ENCODE measurements around the gene MAP2K2. TPM values are rescaled to one million over a fixed set of nuclear protein-coding genes. Genes with fewer than 3 reads are reported as not detected.

MAP2K2 gene
- total RNA-seq, 1 experiment from 2014 or later, result 177 TPM

DNA sequence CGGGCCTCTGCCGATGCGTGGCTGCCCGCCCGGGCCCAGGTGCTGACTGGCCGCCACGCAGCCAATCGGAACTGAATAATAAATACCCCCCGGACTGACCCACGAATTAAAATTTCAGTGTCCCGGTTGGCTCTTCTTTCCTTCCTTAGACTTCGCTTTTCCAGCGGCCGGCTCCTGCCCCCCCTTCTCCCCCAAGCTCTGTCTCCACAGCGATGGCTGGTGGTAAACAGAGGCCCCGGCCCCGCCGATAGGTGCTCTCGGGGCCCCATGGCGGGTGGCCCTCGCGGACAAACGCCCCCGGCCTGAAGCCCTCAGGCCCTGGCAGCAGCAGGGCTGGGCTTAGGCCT is 59.8 kb downstream of the MAP2K2 start:
- peaks cover 16% of the 10 kb centered on the region for H3K27me3 Mint-ChIP-seq (ENCODE audit: low read depth)
- no peaks in the 10 kb centered on the region for H3K9me3 Mint-ChIP-seq
- no peak for DNase-seq (ENCODE audit: low spot score)
- H3K4me1 Mint-ChIP-seq, result peaks cover 31% of the 10 kb centered on the region
- no peak for ATAC-seq
- TF ChIP-seq NR3C1 (CRISPR knock-in tag; conservative IDR thresholded peaks at IDR 0.05; ENCODE audit: low read depth) (no peak), ZNF317 (CRISPR knock-in tag; IDR thresholded peaks at IDR 0.05; ENCODE audit: borderline replicate concordance, low read depth) (0 out of 2 replicates have a peak, but pooled peaks have one; percentile 4)
- TF ChIP-seq, protein P1, sequence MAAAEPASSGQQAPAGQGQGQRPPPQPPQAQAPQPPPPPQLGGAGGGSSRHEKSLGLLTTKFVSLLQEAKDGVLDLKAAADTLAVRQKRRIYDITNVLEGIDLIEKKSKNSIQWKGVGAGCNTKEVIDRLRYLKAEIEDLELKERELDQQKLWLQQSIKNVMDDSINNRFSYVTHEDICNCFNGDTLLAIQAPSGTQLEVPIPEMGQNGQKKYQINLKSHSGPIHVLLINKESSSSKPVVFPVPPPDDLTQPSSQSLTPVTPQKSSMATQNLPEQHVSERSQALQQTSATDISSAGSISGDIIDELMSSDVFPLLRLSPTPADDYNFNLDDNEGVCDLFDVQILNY (CRISPR knock-in tag; IDR thresholded peaks at IDR 0.05), result no peak
- peak overlapping the region; percentile 79 for H3K4me3 Mint-ChIP-seq
- H3K36me3 Mint-ChIP-seq, result no peaks in the 10 kb centered on the region
- POLR2A ChIA-PET, result interaction anchor here (1.0 kb wide), 1 partner anchor 13 kb away, joined by 3 read pairs; no protein-coding TSS in a partner anchor
- CTCF ChIA-PET, result interaction anchor here (0.6 kb wide), 1 partner anchor 76 kb away, joined by 5 read pairs; no protein-coding TSS in a partner anchor
- H3K27ac Mint-ChIP-seq, result no peak overlapping the region

DNA sequence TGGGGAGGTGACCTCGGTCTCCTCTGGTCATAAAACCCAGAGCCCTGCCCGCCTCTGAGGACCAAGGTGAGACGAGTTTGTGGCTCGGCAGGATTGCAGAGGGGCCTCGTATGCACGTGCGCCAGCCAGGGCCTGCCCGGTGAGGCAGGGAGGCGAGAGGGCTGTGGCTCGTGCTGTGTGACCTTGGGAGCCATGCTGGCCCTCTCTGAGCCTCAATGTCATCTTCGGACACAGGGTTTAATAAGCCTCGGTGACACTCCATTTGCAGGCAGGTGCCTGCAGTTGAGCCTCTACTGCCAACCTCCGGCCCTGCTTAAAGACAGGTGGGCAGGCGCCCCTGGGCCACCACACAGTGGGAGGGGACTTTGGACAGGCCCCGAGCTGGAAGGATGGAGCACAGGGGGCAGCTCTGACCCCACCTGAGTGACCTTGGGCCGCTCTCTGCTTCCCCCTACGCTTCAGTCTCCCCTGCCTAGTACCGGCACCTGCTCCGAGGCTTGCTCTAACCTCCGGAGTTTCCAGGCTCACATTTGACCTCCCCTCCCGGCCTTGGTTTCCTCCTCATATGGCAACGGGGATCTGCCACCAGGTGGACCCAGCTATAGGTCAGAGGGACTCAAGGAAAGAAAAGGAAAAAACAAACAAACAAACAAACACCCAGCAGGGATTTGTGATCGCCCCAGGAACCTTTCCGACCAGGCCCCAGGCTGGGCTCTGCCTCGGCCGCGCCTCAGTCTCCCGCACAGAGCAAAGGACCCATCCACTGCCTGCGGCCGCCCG is 60.4 kb downstream of the MAP2K2 start:
- peak overlapping the region; percentile 79 for H3K4me3 Mint-ChIP-seq
- H3K9me3 Mint-ChIP-seq, result no peaks in the 10 kb centered on the region
- peak overlapping the region; percentile 89 for H3K27ac Mint-ChIP-seq
- ChIA-PET POLR2A (interaction anchor here (1.0 kb wide), 1 partner anchor 14 kb away, joined by 3 read pairs; no protein-coding TSS in a partner anchor), CTCF (interaction anchor here (0.6 kb wide), 1 partner anchor 76 kb away, joined by 5 read pairs; no protein-coding TSS in a partner anchor)
- H3K36me3 Mint-ChIP-seq, result no peaks in the 10 kb centered on the region
- H3K4me1 Mint-ChIP-seq, result peaks cover 31% of the 10 kb centered on the region
- 0 out of 2 replicates have a peak, but pooled peaks have one; percentile 5 for TF ChIP-seq ZNF423 (CRISPR knock-in tag; IDR thresholded peaks at IDR 0.05)
- 0 out of 2 replicates have a peak, but pooled peaks have one; percentile 8 for TF ChIP-seq NFE2L1 (CRISPR knock-in tag; IDR thresholded peaks at IDR 0.05)
- TF ChIP-seq GABPB1 (CRISPR knock-in tag; IDR thresholded peaks at IDR 0.05), result no peak
- TF ChIP-seq, protein P2, sequence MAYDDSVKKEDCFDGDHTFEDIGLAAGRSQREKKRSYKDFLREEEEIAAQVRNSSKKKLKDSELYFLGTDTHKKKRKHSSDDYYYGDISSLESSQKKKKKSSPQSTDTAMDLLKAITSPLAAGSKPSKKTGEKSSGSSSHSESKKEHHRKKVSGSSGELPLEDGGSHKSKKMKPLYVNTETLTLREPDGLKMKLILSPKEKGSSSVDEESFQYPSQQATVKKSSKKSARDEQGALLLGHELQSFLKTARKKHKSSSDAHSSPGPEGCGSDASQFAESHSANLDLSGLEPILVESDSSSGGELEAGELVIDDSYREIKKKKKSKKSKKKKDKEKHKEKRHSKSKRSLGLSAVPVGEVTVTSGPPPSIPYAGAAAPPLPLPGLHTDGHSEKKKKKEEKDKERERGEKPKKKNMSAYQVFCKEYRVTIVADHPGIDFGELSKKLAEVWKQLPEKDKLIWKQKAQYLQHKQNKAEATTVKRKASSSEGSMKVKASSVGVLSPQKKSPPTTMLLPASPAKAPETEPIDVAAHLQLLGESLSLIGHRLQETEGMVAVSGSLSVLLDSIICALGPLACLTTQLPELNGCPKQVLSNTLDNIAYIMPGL (CRISPR knock-in tag; IDR thresholded peaks at IDR 0.05), result 0 out of 2 replicates have a peak, but pooled peaks have one; percentile 23
- DNase-seq (ENCODE audit: low spot score) (no peak), ATAC-seq (no peak; the same call in 1 of the 2 replicates)
- H3K27me3 Mint-ChIP-seq (ENCODE audit: low read depth), result peaks cover 10% of the 10 kb centered on the region

DNA sequence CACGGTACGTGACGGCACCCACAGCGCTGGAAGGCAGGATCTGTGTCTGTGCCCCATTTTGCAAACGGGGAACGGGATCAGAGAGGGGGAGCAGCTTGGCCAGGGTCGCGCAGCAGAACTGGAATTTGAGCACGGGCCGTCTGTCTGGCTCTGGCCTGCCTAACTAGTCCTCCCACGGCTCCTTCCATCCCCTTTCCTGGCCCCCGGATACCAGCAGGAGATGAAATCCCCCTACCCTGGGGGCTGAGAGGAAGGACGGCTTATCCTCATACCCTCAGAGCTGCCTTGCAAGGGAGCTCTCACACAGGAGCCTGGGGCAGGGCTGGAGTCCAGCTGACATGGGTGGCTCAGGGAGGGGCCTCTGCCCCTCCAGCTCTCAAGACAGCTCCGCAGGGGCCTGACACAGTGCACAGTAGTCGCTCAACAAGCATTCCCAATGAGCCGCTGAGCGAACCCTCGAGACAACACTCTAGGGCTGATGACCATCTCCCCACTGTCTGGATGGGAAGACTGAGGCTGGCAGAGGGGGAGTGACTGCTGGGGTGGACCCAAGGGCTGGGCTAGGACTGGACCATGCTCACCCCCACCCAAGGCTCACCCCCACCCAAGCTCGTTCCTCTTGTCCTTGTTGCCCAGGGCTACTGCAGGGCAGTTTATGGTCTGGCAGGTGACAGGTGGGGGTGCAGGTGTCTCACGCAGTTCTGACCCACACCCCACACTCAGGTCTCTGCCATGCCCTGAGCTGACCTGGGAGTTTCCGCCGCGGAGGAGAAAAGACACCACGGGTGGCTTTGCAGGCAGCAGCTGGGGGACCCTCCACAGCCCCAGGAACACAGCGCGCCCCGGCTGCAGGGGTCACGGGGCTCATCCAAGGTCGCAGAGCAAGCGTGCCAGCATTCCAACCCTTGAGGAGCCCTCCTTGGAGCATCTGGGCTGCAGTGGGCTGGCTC is 61.2 kb downstream of the MAP2K2 start:
- Mint-ChIP-seq H3K4me1 (peaks cover 24% of the 10 kb centered on the region), H3K4me3 (peak overlapping the region; percentile 79), H3K27ac (no peak overlapping the region), H3K9me3 (no peaks in the 10 kb centered on the region), H3K36me3 (no peaks in the 10 kb centered on the region), H3K27me3 (ENCODE audit: low read depth) (peaks cover 2% of the 10 kb centered on the region; the same call in 1 of the 2 replicates)
- TF ChIP-seq ZNF121 (CRISPR knock-in tag; IDR thresholded peaks at IDR 0.05) (0 out of 2 replicates have a peak, but pooled peaks have one; percentile 18), GTF2I (CRISPR knock-in tag; conservative IDR thresholded peaks at IDR 0.05) (no peak)
- TF ChIP-seq, protein P3, sequence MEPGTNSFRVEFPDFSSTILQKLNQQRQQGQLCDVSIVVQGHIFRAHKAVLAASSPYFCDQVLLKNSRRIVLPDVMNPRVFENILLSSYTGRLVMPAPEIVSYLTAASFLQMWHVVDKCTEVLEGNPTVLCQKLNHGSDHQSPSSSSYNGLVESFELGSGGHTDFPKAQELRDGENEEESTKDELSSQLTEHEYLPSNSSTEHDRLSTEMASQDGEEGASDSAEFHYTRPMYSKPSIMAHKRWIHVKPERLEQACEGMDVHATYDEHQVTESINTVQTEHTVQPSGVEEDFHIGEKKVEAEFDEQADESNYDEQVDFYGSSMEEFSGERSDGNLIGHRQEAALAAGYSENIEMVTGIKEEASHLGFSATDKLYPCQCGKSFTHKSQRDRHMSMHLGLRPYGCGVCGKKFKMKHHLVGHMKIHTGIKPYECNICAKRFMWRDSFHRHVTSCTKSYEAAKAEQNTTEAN (CRISPR knock-in tag; IDR thresholded peaks at IDR 0.05), result no peak
- POLR2A ChIA-PET, result no interaction called here
- DNase-seq (ENCODE audit: low spot score) (no peak), ATAC-seq (no peak)
- CTCF ChIA-PET, result interaction anchor here (2.1 kb wide), 1 partner anchor 75 kb away, joined by 14 read pairs; no protein-coding TSS in a partner anchor
